ENCODE data around the gene ARHGEF4.
A peak's percentile ranks its signal among the peaks of the same experiment; 100 is the strongest.
"Not testable (repeated sequence)": the region's sequence is repeated elsewhere in the genome, so short reads cannot be mapped to it uniquely, and the experiment has no call there.

ARHGEF4 gene

GRCh38 chr2:131055169-131056065 lies 218.7 kb downstream of the ARHGEF4 start:
- DNase-seq = no peak

- no peak for DNase-seq
Measured at GRCh38 chr2:131056204-131056931, 219.7 kb downstream of the ARHGEF4 start.

GRCh38 chr2:131056932-131057287 lies 220.2 kb downstream of the ARHGEF4 start:
- no peak for DNase-seq

GRCh38 chr2:131058214-131058843 lies 221.6 kb downstream of the ARHGEF4 start:
- no peak for DNase-seq

GRCh38 chr2:131058920-131059319 lies 222.2 kb downstream of the ARHGEF4 start:
- no peak for DNase-seq

- no peak for DNase-seq
Measured at GRCh38 chr2:131063501-131064283, 227.0 kb downstream of the ARHGEF4 start.

- DNase-seq = no peak
Measured at GRCh38 chr2:131064589-131065512, 228.1 kb downstream of the ARHGEF4 start.

- no peak for DNase-seq
Measured at GRCh38 chr2:131067465-131068125, 230.9 kb downstream of the ARHGEF4 start.

GRCh38 chr2:131068172-131068571 lies 231.5 kb downstream of the ARHGEF4 start:
- DNase-seq = not testable (repeated sequence)

- DNase-seq = not testable (repeated sequence)
Measured at GRCh38 chr2:131075578-131075977, 238.9 kb downstream of the ARHGEF4 start.

- no peak for DNase-seq
Measured at GRCh38 chr2:131076707-131077106, 240.0 kb downstream of the ARHGEF4 start.

GRCh38 chr2:131077182-131077846 lies 240.6 kb downstream of the ARHGEF4 start:
- DNase-seq = no peak

GRCh38 chr2:131077966-131078365 lies 241.3 kb downstream of the ARHGEF4 start:
- DNase-seq = no peak

GRCh38 chr2:131079931-131080330 lies 243.2 kb downstream of the ARHGEF4 start:
- DNase-seq = not testable (repeated sequence)

- DNase-seq = no peak
Measured at GRCh38 chr2:131081190-131081589, 244.5 kb downstream of the ARHGEF4 start.

GRCh38 chr2:131085646-131086045 lies 248.9 kb downstream of the ARHGEF4 start:
- no peak for DNase-seq

- DNase-seq = no peak
Measured at GRCh38 chr2:131092458-131093005, 255.8 kb downstream of the ARHGEF4 start.

GRCh38 chr2:131093006-131093695 lies 256.4 kb downstream of the ARHGEF4 start, which contains the start of gene FAM168B:
TSS of gene FAM168B (minus strand) at chr2:131093460. CDS start at chr2:131082646, 10,814 bp downstream.
- DNase-seq = peak; percentile 94 to 98 (median 97)
